ENCODE results near the gene ACTG1. TPM values are rescaled to one million over a fixed set of nuclear protein-coding genes. Genes with fewer than 3 reads are reported as not detected.
A peak's percentile ranks its signal among the peaks of the same experiment; 100 is the strongest.

Gene ACTG1
- polyA plus RNA-seq, 1 of the 3 experiments (the other 2 are of a cell fraction): 7,871 TPM

DNA sequence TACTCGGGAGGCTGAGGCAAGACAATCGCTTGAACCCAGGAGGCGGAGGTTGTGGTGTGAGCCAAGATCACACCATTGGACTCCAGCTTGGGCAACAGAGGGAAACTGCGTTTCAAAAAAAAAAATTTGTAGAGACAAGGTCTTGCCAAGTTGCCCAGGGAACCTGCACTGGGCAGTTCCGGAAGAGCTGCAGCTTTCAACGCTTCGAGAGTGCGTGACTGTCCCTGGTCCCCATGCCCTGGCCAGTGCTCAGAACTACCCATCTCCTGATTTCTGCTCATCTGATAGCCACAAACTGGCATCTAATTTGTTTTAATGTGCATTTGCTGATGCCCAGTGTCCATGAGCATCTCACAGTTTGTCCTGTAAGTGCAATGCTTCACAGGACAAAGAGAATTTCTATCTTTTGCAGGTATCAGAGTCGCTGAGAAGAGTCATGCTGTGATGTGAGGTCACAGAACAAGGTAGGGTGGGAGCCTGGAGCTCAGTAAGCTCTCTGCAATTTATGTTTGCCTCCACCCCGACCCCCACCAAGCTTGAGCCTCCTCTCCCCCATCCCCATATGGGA lies 3.9 kb downstream of the ACTG1 start (continued):
- no peak for TF ChIP-seq EZH2phosphoT487 (IDR thresholded peaks at IDR 0.05; ENCODE audit: borderline replicate concordance, low read depth)
- TF ChIP-seq MXI1 (IDR thresholded peaks at IDR 0.05; ENCODE audit: low read depth, low read length): no peak
- no peak for TF ChIP-seq YY1 (IDR thresholded peaks at IDR 0.05; ENCODE audit: low read depth)
- no peak for TF ChIP-seq GABPA (IDR thresholded peaks at IDR 0.05; ENCODE audit: low read depth)
- TF ChIP-seq TCF12 (IDR thresholded peaks at IDR 0.05): no peak
- TF ChIP-seq, protein P1, sequence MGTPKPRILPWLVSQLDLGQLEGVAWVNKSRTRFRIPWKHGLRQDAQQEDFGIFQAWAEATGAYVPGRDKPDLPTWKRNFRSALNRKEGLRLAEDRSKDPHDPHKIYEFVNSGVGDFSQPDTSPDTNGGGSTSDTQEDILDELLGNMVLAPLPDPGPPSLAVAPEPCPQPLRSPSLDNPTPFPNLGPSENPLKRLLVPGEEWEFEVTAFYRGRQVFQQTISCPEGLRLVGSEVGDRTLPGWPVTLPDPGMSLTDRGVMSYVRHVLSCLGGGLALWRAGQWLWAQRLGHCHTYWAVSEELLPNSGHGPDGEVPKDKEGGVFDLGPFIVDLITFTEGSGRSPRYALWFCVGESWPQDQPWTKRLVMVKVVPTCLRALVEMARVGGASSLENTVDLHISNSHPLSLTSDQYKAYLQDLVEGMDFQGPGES (IDR thresholded peaks at IDR 0.05; ENCODE audit: low read depth, low read length): no peak
- no peak for TF ChIP-seq GATA2 (CRISPR knock-in tag; IDR thresholded peaks at IDR 0.05)
- TF ChIP-seq ELF1 (IDR thresholded peaks at IDR 0.05): no peak
- TF ChIP-seq, protein P2, sequence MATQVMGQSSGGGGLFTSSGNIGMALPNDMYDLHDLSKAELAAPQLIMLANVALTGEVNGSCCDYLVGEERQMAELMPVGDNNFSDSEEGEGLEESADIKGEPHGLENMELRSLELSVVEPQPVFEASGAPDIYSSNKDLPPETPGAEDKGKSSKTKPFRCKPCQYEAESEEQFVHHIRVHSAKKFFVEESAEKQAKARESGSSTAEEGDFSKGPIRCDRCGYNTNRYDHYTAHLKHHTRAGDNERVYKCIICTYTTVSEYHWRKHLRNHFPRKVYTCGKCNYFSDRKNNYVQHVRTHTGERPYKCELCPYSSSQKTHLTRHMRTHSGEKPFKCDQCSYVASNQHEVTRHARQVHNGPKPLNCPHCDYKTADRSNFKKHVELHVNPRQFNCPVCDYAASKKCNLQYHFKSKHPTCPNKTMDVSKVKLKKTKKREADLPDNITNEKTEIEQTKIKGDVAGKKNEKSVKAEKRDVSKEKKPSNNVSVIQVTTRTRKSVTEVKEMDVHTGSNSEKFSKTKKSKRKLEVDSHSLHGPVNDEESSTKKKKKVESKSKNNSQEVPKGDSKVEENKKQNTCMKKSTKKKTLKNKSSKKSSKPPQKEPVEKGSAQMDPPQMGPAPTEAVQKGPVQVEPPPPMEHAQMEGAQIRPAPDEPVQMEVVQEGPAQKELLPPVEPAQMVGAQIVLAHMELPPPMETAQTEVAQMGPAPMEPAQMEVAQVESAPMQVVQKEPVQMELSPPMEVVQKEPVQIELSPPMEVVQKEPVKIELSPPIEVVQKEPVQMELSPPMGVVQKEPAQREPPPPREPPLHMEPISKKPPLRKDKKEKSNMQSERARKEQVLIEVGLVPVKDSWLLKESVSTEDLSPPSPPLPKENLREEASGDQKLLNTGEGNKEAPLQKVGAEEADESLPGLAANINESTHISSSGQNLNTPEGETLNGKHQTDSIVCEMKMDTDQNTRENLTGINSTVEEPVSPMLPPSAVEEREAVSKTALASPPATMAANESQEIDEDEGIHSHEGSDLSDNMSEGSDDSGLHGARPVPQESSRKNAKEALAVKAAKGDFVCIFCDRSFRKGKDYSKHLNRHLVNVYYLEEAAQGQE (IDR thresholded peaks at IDR 0.05; ENCODE audit: low read depth, low read length): no peak
- TF ChIP-seq TEAD4 (IDR thresholded peaks at IDR 0.05; ENCODE audit: borderline replicate concordance, insufficient read depth): no peak
- no peak for TF ChIP-seq TAF1 (IDR thresholded peaks at IDR 0.05; ENCODE audit: borderline replicate concordance, low read depth, low read length)
- TF ChIP-seq SIN3A (IDR thresholded peaks at IDR 0.05; ENCODE audit: borderline replicate concordance, low read depth, low read length): 0 out of 2 replicates have a peak, but pooled peaks have one; percentile 33
- TF ChIP-seq, protein P3, sequence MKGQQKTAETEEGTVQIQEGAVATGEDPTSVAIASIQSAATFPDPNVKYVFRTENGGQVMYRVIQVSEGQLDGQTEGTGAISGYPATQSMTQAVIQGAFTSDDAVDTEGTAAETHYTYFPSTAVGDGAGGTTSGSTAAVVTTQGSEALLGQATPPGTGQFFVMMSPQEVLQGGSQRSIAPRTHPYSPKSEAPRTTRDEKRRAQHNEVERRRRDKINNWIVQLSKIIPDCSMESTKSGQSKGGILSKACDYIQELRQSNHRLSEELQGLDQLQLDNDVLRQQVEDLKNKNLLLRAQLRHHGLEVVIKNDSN (IDR thresholded peaks at IDR 0.05; ENCODE audit: borderline replicate concordance, low read depth): no peak
- no peak for TF ChIP-seq CHD2 (IDR thresholded peaks at IDR 0.05; ENCODE audit: low read length, partially characterized antibody)
- no peak for TF ChIP-seq RXRA (IDR thresholded peaks at IDR 0.05; ENCODE audit: borderline replicate concordance, low read depth)
- TF ChIP-seq FOXM1 (IDR thresholded peaks at IDR 0.05; ENCODE audit: low read depth): no peak

DNA sequence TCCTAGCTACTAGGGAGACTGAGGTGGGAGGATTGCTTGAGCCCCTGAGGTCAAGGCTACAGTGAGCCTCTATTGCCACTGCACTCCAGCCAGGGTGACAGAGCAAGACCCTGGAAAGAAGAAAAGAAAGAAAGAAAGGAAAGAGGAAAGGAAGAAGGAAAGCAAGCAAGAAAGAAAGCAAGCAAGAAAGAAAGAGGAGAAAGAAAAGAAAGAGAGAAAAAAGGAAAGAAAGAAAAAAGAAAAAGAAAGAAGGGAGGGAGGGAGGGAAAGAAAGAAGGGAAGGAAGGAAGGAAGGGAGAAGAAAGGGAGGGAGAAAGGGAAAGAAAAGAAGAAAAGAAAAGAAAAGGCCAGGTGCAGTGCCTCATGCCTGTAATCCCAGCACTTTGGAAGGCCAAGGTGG lies 9.0 kb downstream of the ACTG1 start:
- no peaks in the 10 kb centered on the region for H3K4me1 ChIP-seq (ENCODE audit: control insufficient read depth in 1 of 2, insufficient read depth in 2 of 2, low read depth in 1 of 2, low read length in 1 of 2)
- no peak overlapping the region for H2AFZ ChIP-seq (ENCODE audit: low read depth)
- H3F3A ChIP-seq (replicated peaks; ENCODE audit: insufficient read depth): peaks cover 44% of the 10 kb centered on the region
- H3K9me2 ChIP-seq: no peaks in the 10 kb centered on the region
- H3K79me2 ChIP-seq (ENCODE audit: insufficient read depth): peaks cover 8% of the 10 kb centered on the region
- no peak overlapping the region for H3K4me2 ChIP-seq
- DNase-seq: no peak
- peaks cover 25% of the 10 kb centered on the region for H4K20me1 ChIP-seq (ENCODE audit: insufficient read depth)
- H3K4me3 ChIP-seq (ENCODE audit: low read depth in 2 of 2, low read length in 1 of 2): no peak overlapping the region
- no peak for TF ChIP-seq ELF1 (IDR thresholded peaks at IDR 0.05)
- TF ChIP-seq POLR2AphosphoS5 (IDR thresholded peaks at IDR 0.05; ENCODE audit: low read depth, low read length): no peak
- TF ChIP-seq NRF1 (IDR thresholded peaks at IDR 0.05; ENCODE audit: low read depth, low read length): no peak
- no peak for TF ChIP-seq MXI1 (IDR thresholded peaks at IDR 0.05; ENCODE audit: low read depth, low read length)
- no peak for TF ChIP-seq TCF12 (IDR thresholded peaks at IDR 0.05)
- no peak for TF ChIP-seq JUND (IDR thresholded peaks at IDR 0.05)
- H3K27me3 ChIP-seq (ENCODE audit: insufficient read depth): no peaks in the 10 kb centered on the region
- CTCF ChIA-PET: interaction anchor here (1.5 to 1.6 kb wide), 2 partner anchors 11 to 98 kb away, joined by 4 to 5 read pairs; no protein-coding TSS in a partner anchor
- no peaks in the 10 kb centered on the region for H3K9me3 ChIP-seq
- H3K27ac ChIP-seq (ENCODE audit: low read depth in 2 of 2, low read length in 1 of 2): no peak overlapping the region
- peaks cover 0 to 7% of the 10 kb centered on the region in 2 experiments for H3K36me3 ChIP-seq (replicated peaks in 1 of 2; ENCODE audit: control insufficient read depth in 1 of 2, insufficient read depth in 2 of 2, low read length in 1 of 2)
- H3K9ac ChIP-seq: no peak overlapping the region
- POLR2A ChIA-PET: no interaction called here

Measured in SK-N-SH (cell line).